COLO668 (cell line): ENCODE results near the gene ANO4.
"Not testable (repeated sequence)": the region's sequence is repeated elsewhere in the genome, so short reads cannot be mapped to it uniquely, and the experiment has no call there.

Experiments
- DNase-seq: peaks from one replicate; lab custom pipeline; 2025; ENCODE audit not compliant: unreplicated experiment; lab: John Stamatoyannopoulos, UW

Gene ANO4

GRCh38 chr12:101078536-101079285 is 284.1 kb downstream of the ANO4 start:
- no peak for DNase-seq

- no peak for DNase-seq
Observed at GRCh38 chr12:101082706-101083105, 288.1 kb downstream of the ANO4 start.

- DNase-seq: no peak
Observed at GRCh38 chr12:101086490-101087135, 292.0 kb downstream of the ANO4 start.

- DNase-seq: peak; percentile 23
Observed at GRCh38 chr12:101087920-101088319, 293.3 kb downstream of the ANO4 start.

GRCh38 chr12:101089271-101089670 is 294.7 kb downstream of the ANO4 start:
- no peak for DNase-seq

GRCh38 chr12:101090222-101090621 is 295.6 kb downstream of the ANO4 start:
- not testable (repeated sequence) for DNase-seq

- peak; percentile 60 for DNase-seq
Observed at GRCh38 chr12:101097829-101098580, 303.4 kb downstream of the ANO4 start.

- DNase-seq: no peak
Observed at GRCh38 chr12:101107032-101107763, 312.6 kb downstream of the ANO4 start.

- DNase-seq: no peak
Observed at GRCh38 chr12:101108130-101108529, 313.6 kb downstream of the ANO4 start.

GRCh38 chr12:101110866-101111265 is 316.3 kb downstream of the ANO4 start:
- DNase-seq: no peak

GRCh38 chr12:101111441-101111840 is 316.9 kb downstream of the ANO4 start:
- no peak for DNase-seq

GRCh38 chr12:101115326-101115725 is 320.8 kb downstream of the ANO4 start:
- DNase-seq: no peak

- no peak for DNase-seq
Observed at GRCh38 chr12:101116911-101117310, 322.3 kb downstream of the ANO4 start.

- DNase-seq: no peak
Observed at GRCh38 chr12:101117842-101118241, 323.3 kb downstream of the ANO4 start.

- DNase-seq: no peak
Observed at GRCh38 chr12:101127521-101128219, 333.1 kb downstream of the ANO4 start.

- DNase-seq: not testable (repeated sequence)
Observed at GRCh38 chr12:101145777-101146431, 351.3 kb downstream of the ANO4 start.

GRCh38 chr12:101165319-101165718 is 370.7 kb downstream of the ANO4 start:
- DNase-seq: no peak

- DNase-seq: no peak
Observed at GRCh38 chr12:101166866-101167265, 372.3 kb downstream of the ANO4 start.

- DNase-seq: no peak
Observed at GRCh38 chr12:101168001-101168400, 373.4 kb downstream of the ANO4 start.

GRCh38 chr12:101172316-101172715 is 377.7 kb downstream of the ANO4 start:
- peak; percentile 9 for DNase-seq
